Keratinocyte (primary cell): ENCODE data around the gene TAS1R3. TPM values are rescaled to one million over a fixed set of nuclear protein-coding genes. Genes with fewer than 3 reads are reported as not detected.

Source experiments
- DNase-seq: peaks from one replicate; pipeline ENCODE4 v3.0.0-alpha.2; 2011; ENCODE audit warnings: low read depth, missing footprints, low spot score
- FAIRE-seq: peaks from 2 replicates; lab custom pipeline; 2011; peaks lifted over from hg19 to GRCh38; lab: Jason Lieb, UNC
- H2AFZ ChIP-seq: 2 replicates; pipeline ENCODE4 v1.6.0; 2012; ENCODE audit warnings: low read length, control low read depth, inconsistent platforms; ENCODE audit not compliant: control insufficient read depth
- H3K27ac ChIP-seq: 2 replicates; pipeline ENCODE4 v1.5.1; 2011; ENCODE audit warnings: low read length; ENCODE audit not compliant: control insufficient read depth, insufficient read depth
- H3K27me3 ChIP-seq: 3 replicates; pipeline ENCODE4 v1.6.0; 2011; ENCODE audit warnings: low read length; ENCODE audit not compliant: control insufficient read depth, insufficient read depth; ENCODE audit errors: extremely low read depth
- H3K36me3 ChIP-seq, 2 experiments: 2 replicates in 1 of 2; 3 replicates in 1 of 2; pipeline ENCODE4 v1.5.1; 2011; ENCODE audit warnings: low read length in 2 of 2, mild to moderate bottlenecking in 1 of 2; ENCODE audit not compliant: control insufficient read depth in 2 of 2, insufficient read depth in 2 of 2; ENCODE audit errors: extremely low read depth in 1 of 2
- H3K4me1 ChIP-seq: 3 replicates; pipeline ENCODE4 v1.5.1; 2011; ENCODE audit warnings: low read length; ENCODE audit not compliant: control insufficient read depth, insufficient read depth; ENCODE audit errors: extremely low read depth
- H3K4me2 ChIP-seq: 3 replicates; pipeline ENCODE4 v1.6.0; 2011; ENCODE audit warnings: low read depth, low read length; ENCODE audit not compliant: control insufficient read depth, insufficient read depth; ENCODE audit errors: extremely low read depth
- H3K4me3 ChIP-seq, 3 experiments: fragments of 200-600 bp in 1 of 3; sonication (generic) in 1 of 3; 2 replicates in 2 of 3; 3 replicates in 1 of 3; pipeline ENCODE4 v1.5.1; 2011 to 2016; ENCODE audit warnings: low read length in 3 of 3, mild to moderate bottlenecking in 3 of 3, control low read depth in 2 of 3, inconsistent platforms in 1 of 3, low read depth in 1 of 3, mixed read lengths in 1 of 3, mixed run types in 1 of 3, moderate library complexity in 1 of 3; ENCODE audit not compliant: control insufficient read depth in 2 of 3, insufficient read depth in 2 of 3; ENCODE audit errors: extremely low read depth in 1 of 3
- H3K79me2 ChIP-seq: 2 replicates; pipeline ENCODE4 v1.6.0; 2012; ENCODE audit warnings: low read length; ENCODE audit not compliant: control insufficient read depth, insufficient read depth
- H3K9ac ChIP-seq: 3 replicates; pipeline ENCODE4 v1.6.0; 2011; ENCODE audit warnings: low read length; ENCODE audit not compliant: control insufficient read depth, insufficient read depth; ENCODE audit errors: extremely low read depth
- H3K9me1 ChIP-seq: 3 replicates; pipeline ENCODE4 v1.6.0; 2011; ENCODE audit warnings: low read length; ENCODE audit not compliant: control insufficient read depth, insufficient read depth; ENCODE audit errors: extremely low read depth
- H3K9me3 ChIP-seq: 2 replicates; pipeline ENCODE4 v1.5.1; 2012; ENCODE audit warnings: low read depth, low read length; ENCODE audit not compliant: control insufficient read depth
- H4K20me1 ChIP-seq: 3 replicates; pipeline ENCODE4 v1.6.0; 2011; ENCODE audit warnings: low read length; ENCODE audit not compliant: control insufficient read depth, insufficient read depth; ENCODE audit errors: extremely low read depth
- CTCF ChIP-seq, 3 experiments: IDR thresholded peaks in 1 of 3; conservative IDR thresholded peaks in 1 of 3; optimal IDR thresholded peaks in 1 of 3; 2 replicates in 2 of 3; 3 replicates in 1 of 3; pipeline versions ENCODE3 to v1.5.1; 2011; ENCODE audit warnings: low read length in 3 of 3, mild to moderate bottlenecking in 3 of 3, moderate library complexity in 2 of 3, control low read depth in 1 of 3, inconsistent platforms in 1 of 3; ENCODE audit not compliant: insufficient read depth in 2 of 3; ENCODE audit errors: extremely low read depth in 1 of 3
- EZH2 ChIP-seq: IDR thresholded peaks from one replicate; pipeline ENCODE4 v1.6.1; 2012; ENCODE audit warnings: inconsistent platforms, mild to moderate bottlenecking, low read length, moderate library complexity
- dilution Hi-C: fragments of 300-500 bp; cut with MboI; formaldehyde crosslinking; loops from one replicate; pipeline ENCODE4 v1.7.0; 2020; ENCODE audit warnings: low sequenced_read_pairs; ENCODE audit not compliant: extremely low pct_ligation_motif_present
- polyA plus RNA-seq, 5 experiments: library from polyadenylated mRNA; depleted of rRNA in 3 of 5; stranded (reverse) in 3 of 5; stranded (forward) in 1 of 5; unstranded in 1 of 5; fragments of >200 nt; gene quantifications; 1 replicate in 1 of 5; 2 replicates in 3 of 5; 3 replicates in 1 of 5; pipeline versions ENCODE4 v1.2.1 to v1.2.3, GENCODE V29; 2011 to 2012; ENCODE audit warnings: missing spikeins in 2 of 5, low read depth in 1 of 5, low replicate concordance in 1 of 5

The TAS1R3 gene
- polyA plus RNA-seq, 1 donor (not counting 4 experiments of a cell fraction or from before 2014, with no cell fraction given): 0.04 TPM

GRCh38 chr1:1361233-1361981, 30.3 kb downstream of the TAS1R3 start:
- FAIRE-seq (no peak), DNase-seq (no peak)
- peaks cover 25% of the 10 kb centered on the region for H3K4me1 ChIP-seq
- H3K4me2 ChIP-seq: no peak overlapping the region
- no peaks in the 10 kb centered on the region for H3K79me2 ChIP-seq
- H4K20me1 ChIP-seq: no peaks in the 10 kb centered on the region
- H3K4me3 ChIP-seq: no peak overlapping the region
- H3K9ac ChIP-seq: no peak overlapping the region
- no peaks in the 10 kb centered on the region for H3K27me3 ChIP-seq
- no peak overlapping the region for H3K27ac ChIP-seq
- H2AFZ ChIP-seq: no peak overlapping the region
- H3K36me3 ChIP-seq: no peaks in the 10 kb centered on the region
- no peak for TF ChIP-seq EZH2
- no peak for TF ChIP-seq CTCF (optimal IDR thresholded peaks at IDR 0.05 in 1 of 3, IDR thresholded peaks at IDR 0.05 in 1 of 3, conservative IDR thresholded peaks at IDR 0.05 in 1 of 3; ENCODE audit: extremely low read depth in 1 of 3, insufficient read depth in 2 of 3, low read length in 3 of 3)
- dilution Hi-C loops: no loop called here
- H3K9me1 ChIP-seq: no peaks in the 10 kb centered on the region
- H3K9me3 ChIP-seq: no peaks in the 10 kb centered on the region

GRCh38 chr1:1361982-1362423, 30.9 kb downstream of the TAS1R3 start:
- no peak for TF ChIP-seq CTCF (optimal IDR thresholded peaks at IDR 0.05 in 1 of 3, IDR thresholded peaks at IDR 0.05 in 1 of 3, conservative IDR thresholded peaks at IDR 0.05 in 1 of 3; ENCODE audit: extremely low read depth in 1 of 3, insufficient read depth in 2 of 3, low read length in 3 of 3)
- TF ChIP-seq EZH2: no peak
- no peak for FAIRE-seq

More at GRCh38 chr1:1361982-1362423, 30.9 kb downstream of the TAS1R3 start:
- Histone ChIP-seq H3K9me1 (no peaks in the 10 kb centered on the region), H3K9me3 (peaks cover 3% of the 10 kb centered on the region), H3K27me3 (no peaks in the 10 kb centered on the region), H3K4me3 (no peak overlapping the region), H3K4me1 (peaks cover 25% of the 10 kb centered on the region), H4K20me1 (no peaks in the 10 kb centered on the region), H3K27ac (no peak overlapping the region), H3K79me2 (no peaks in the 10 kb centered on the region), H2AFZ (no peak overlapping the region), H3K9ac (no peak overlapping the region), H3K4me2 (no peak overlapping the region), H3K36me3 (no peaks in the 10 kb centered on the region)
- no peak for DNase-seq
- dilution Hi-C loops: no loop called here
